ENCODE data around the gene MRGPRF.

MRGPRF gene

GRCh38 chr11:68960294-68961071 lies 52.6 kb downstream of the MRGPRF start:
- no peak for DNase-seq

- no peak for DNase-seq
Observed at GRCh38 chr11:68959465-68960293, 53.4 kb downstream of the MRGPRF start.

GRCh38 chr11:68958211-68958610 lies 54.8 kb downstream of the MRGPRF start:
- no peak for DNase-seq

- no peak for DNase-seq
Observed at GRCh38 chr11:68956547-68957254, 56.3 kb downstream of the MRGPRF start.

GRCh38 chr11:68956142-68956541 lies 56.9 kb downstream of the MRGPRF start:
- peak; percentile 70 for DNase-seq

- no peak for DNase-seq
Observed at GRCh38 chr11:68955607-68955958, 57.5 kb downstream of the MRGPRF start.

GRCh38 chr11:68954836-68955606 lies 58.0 kb downstream of the MRGPRF start:
- DNase-seq: peak; percentile 91
